Midbrain (tissue), 1 donor: ENCODE measurements around the gene APOOL.
"Not testable (repeated sequence)": the region's sequence is repeated elsewhere in the genome, so short reads cannot be mapped to it uniquely, and the experiment has no call there.

Experiments
- DNase-seq: peaks from one replicate; lab custom pipeline; 2025; lab: John Stamatoyannopoulos, UW

Gene APOOL, protein sequence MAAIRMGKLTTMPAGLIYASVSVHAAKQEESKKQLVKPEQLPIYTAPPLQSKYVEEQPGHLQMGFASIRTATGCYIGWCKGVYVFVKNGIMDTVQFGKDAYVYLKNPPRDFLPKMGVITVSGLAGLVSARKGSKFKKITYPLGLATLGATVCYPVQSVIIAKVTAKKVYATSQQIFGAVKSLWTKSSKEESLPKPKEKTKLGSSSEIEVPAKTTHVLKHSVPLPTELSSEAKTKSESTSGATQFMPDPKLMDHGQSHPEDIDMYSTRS

DNA sequence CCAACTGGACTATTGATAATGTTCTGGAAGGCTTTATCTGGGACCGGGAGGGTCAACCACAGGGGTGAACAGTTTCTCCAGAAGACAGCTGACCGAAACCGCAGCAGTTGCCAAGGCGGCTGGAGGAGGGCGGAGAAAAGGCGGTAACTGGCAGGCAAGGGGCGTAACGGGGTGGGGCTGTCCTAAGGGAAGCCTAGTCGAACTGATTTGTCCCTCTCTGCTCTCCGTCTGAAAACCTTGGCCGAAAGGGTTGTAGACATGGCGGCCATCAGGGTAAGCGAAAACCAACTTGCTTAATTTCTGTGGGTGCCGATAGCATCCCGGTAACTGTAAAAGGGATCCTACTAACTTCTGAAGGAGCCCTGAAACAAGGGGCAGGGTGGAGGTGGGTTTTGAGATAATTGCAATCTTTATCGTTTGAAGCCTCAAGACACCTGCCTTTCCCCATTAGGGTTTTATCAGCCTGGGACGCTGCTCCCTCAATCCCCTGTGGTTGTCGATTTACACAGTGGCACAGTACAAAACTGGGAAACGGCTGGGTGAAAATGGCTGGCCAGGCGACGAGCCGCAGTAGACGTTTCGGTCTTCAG, at the start of gene APOOL:
Gene APOOL (plus strand): TSS at position 223 of the 590 bp plus-strand sequence. CDS start 36 bp downstream, at position 259.
- DNase-seq = peak; percentile 80

DNA sequence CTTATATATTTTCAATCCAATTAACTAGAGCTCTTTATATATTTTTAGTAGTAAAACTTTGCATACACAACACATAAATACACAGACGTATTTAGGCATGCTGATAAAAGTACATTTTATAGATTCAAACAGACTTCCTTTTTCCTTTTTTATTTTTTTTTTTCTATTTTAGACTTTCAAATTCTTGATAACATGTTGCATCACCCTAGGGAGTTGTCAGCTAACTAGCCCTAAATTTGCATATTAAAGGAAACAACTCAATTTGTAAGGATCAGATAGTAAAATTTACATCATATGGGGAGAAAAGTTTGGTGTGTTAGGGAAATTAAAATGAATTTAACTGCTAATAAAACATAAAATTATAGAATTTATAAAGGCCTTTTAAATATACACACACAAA, 47.4 kb upstream of the APOOL start:
- no peak for DNase-seq

DNA sequence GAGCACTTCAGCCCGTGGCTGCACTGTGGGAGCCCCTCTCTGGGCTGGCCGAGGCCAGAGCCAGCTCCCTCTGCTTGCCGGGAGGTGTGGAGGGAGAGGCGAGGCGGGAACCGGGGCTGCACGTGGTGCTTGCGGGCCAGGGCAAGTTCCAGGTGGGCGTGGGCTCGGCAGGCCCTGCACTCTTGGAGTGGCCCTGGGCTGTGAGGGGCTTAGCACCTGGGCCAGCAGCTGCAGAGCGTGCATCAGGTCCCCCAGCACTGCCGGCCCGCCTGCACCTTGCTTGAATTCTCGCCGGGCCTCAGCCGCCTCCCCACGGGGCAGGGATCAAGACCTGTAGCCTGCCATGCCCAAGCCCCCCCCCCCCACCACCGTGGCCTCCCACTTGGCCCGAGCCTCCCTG, 28.9 kb upstream of the APOOL start:
- DNase-seq = no peak

DNA sequence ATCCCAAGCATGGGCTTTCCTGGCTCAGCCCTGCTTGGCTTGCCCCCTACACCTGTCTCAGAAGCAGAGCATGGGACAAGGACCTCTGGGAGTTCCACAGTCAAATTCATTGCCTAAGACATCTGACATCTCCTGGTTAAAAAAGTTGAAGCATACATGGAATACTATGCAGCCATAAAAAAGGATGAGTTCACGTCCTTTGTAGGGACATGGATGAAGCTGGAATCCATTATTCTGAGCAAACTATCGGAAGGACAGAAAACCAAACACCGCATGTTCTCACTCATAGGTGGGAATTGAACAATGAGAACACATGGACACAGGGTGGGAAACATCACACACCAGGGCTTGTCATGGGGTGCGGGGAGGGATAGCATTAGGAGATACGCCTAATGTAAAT, 11.9 kb upstream of the APOOL start:
- not testable (repeated sequence) for DNase-seq

DNA sequence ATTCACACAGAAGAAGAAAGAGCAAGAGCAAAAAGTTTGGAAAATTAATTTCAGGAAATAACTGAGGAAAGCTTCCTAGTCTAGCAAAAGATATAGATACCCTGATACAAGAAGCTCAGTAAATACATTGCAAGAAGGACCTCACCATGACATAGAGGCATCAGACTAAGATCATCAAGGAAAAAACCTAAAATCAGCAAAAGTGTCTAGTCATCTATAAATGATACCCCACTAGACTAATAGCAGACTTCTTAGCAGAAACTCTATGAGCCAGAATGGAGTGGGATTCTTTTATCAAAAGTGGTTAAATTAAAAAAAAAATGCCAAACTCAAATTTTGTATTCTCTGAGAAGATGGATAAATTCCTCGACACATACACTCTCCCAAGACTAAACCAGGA, 10.5 kb upstream of the APOOL start:
- DNase-seq = no peak

DNA sequence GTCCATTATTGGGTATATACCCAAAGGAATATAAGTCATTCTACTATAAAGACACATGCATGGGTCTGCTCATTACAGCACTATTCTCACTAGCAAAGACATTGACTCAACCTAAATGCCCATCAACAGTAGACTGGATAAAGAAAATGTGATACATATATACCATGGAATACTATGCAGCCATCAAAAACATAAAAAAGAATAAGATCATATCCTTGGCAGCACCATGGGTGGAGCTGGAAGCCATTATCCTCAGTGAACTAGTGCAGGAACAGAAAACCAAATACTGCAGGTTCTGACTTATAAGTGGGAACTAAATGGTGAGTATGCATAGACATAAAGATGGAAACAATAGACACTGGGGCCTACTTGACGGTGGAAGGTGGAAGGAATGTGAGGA, 2.3 kb upstream of the APOOL start:
- DNase-seq = no peak

DNA sequence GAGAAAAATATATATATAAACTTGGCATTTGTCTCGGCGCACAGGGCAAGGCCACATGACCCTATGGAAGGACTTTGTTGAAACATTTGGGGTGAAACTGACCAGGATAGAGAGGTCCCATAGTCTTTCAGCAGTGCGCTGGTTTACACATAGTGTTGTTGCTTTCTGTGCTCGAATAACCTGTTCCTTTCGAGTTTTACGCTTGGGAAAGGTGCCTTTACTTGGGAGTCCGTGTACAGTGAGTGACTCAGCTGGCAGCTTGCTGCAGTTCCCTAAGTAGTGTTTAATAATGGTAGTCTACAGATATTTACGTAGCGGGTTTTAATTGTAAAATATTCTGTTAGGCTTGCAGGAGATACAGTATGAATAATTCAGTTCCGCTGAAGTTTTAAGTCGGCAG, 578 bp downstream of the APOOL start:
- DNase-seq = no peak

DNA sequence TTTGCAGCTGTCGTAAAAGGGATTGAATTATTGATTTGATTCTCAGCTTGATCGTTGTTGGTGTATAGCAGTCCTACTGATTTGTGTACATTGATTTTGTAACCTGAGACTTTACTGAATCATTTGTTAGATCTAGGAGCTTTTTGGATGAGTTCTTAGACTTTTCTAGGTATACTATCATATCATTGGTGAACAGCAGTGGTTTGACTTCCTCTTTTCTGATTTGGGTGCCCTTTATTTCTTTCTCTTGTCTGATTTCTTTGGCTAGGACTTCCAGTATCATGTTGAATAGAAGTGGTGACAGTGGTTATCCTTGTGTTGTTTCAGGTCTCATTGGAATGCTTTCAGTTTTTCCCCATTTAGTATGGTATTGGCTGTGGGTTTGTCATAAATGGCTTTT, 8.4 kb downstream of the APOOL start:
- no peak for DNase-seq

DNA sequence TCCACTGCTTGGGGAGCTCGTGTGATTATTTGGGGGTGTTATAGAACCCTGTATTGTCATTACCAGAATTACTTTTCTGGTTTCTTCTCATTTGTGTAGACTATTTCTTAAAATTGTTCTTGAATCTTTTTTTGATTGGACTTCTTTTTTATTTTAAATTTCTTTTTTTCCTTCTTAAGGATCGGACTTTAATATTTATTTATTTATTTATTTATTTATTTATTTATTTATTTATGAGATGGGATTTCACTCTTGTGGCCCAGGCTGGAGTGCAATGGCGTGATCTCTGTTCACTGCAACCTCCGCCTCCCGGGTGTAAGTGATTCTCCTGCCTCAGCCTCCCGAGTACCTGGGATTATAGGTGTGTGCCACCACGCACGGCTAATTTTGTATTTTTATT, 11.7 kb downstream of the APOOL start:
- DNase-seq = not testable (repeated sequence)

DNA sequence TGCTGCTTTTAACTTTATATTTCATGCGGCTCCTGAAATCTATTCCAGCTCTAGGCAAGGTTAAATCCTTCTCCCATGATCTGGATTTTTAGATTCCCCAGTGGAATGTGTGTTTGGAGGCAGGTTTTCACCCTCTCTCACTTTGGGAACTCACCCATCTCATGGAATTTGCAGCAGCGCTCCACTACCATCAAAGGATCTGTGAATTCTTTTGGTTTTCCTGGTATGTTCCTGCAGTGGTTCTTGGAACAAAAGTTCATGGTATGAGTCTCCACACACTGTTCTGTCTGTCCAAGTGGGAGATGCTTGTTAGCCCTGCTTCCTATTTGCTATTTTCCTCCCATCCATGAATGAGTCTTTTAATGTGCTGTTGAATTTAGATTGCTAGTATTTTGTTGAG, 14.0 kb downstream of the APOOL start:
- no peak for DNase-seq

DNA sequence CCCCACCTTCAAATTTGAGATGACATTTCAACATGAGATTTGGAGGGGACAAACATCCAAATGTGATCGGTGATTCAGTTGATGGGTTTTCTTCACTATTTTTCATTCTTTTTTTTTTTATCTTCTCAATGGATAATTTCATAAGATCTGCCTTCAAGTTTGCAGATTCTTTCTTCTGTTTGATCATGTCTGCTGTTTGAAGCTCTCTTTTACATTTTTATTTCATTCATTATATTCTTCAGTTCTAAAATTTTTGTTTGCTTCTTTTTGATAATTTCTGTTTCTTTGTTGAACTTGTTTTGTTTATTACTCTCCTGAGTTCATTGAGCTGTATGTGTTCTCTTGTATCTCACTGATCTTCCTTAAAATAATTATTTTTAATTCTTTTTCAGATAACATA, 14.8 kb downstream of the APOOL start:
- no peak for DNase-seq

DNA sequence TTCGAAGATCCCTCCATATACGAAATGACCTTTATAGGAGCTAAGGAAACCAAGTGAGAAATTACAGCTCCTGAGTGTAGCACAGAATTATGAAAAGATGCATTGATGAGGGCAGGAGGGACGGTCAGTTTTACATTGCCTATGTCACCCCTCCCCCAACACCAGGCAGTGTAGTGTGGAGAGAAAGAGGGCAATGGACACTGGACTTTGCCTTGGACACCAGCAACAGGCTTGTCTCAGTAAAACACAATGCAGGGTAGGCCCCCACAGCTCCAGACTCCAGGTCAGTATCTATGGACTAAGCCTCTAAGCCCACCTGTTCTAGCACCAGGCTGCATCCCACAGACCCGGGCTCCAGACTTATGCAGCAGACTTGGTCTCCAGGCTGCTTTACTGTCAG, 16.5 kb downstream of the APOOL start:
- DNase-seq = no peak

DNA sequence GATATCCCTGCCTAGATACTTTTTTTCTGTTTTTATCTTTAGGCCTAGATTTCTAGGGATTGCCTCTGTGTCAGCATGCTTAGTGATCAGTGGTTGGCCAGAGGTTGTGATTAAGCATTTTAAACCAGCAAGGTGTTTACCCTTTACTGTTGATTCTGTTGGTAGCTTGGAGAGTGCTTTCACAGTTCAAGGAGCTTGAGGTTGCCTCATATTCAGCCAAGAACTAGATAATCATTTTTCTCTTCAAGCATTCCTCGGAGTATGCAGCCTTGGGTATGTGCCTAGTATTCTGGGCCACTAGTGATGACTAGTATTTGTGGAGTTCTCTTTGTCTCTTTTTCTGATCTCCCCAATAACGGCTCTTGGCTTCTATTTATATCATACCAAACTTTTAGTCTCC, 20.4 kb downstream of the APOOL start:
- DNase-seq = no peak

DNA sequence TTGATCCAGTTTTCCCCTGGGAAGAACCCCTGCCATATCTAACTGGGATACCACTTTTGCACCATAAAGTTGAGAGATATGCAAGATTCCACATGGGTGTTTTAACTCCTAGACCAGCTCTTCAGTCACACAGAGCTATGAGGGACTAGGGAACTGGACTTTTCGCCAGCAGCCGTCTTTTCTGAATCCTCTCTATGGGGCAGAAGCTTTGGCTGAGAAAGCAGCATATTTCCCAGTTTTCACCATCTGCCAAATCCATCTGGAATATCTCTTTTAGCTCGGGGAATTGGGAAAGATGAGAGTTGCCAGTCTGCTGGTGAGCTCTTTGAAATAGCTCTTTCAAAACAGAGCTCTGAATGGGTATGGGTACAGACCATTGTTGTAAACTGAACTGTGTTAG, 20.9 kb downstream of the APOOL start:
- no peak for DNase-seq

DNA sequence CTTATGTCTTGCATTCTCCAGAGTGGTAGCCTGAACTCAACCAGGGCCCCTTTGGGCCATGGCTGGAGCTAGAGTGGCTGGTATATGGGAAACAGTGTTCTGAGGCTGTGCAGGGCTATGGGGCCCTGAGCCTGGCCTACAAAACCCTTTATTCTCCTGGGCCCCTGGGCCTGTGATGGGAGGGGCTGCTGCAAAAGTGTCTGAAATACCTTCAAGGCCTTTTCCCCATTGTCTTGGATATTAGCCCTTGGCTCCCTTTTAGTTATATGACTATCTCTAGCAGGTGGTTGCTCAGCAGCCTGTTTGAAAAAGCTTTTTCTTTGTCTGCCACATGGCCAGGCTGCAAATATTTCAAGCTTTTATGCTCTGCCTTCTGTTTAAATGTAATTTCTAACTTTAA, 22.5 kb downstream of the APOOL start:
- DNase-seq = no peak

DNA sequence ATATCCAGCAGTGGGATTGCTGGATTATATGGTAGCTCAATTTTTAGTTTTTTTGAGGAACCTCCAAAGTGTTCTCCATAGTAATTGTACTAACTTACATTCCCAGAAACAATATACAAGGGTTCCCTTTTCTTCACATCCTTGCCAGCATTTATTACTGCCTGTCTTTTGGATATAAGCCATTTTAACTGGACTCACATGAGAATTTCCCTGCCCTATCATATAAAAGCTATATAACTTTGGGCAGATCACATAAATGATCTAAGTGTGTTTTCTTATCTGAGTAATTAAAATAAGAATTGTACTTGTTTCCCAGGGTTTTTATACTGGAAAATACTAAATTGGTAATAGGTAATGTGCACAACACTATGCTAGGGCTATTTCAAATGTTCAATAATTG, 25.4 kb downstream of the APOOL start:
- no peak for DNase-seq

DNA sequence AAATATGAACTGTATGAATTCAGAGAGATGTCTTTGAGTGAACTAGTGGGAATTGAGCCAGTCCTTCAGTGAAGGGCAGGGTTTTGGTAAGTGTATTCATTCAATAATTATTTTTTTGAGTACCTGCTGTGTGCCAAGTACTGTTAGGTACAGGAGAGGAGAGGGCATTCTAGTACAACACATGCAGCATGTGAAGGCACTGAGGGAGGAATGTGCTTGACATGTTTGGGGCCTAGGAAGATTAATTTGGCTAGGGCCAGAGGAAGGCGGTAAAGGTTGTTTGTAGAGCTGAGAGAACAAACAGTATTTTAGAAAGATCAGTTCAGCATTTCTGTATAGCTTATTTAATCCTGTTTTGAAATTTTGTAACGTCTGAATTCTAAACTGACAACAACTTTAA, 27.8 kb downstream of the APOOL start:
- no peak for DNase-seq

DNA sequence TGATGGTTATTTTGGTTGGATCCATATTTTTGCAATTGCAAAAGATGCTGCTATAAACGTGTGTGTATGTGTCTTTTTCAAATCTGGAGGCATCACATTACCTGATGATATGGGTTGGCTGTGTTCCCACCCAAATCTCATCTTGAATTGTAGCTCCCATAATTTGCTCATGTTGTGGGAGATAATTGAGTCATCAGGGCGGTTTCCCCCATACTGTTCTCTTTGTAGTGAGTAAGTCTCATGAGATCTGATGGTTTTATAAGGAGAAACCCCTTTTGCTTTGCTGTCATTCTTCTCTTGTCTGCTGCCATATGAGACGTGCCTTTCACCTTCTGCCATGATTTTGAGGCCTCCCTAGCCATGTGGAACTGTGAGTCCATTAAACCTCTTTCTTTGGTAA, 33.4 kb downstream of the APOOL start:
- no peak for DNase-seq

DNA sequence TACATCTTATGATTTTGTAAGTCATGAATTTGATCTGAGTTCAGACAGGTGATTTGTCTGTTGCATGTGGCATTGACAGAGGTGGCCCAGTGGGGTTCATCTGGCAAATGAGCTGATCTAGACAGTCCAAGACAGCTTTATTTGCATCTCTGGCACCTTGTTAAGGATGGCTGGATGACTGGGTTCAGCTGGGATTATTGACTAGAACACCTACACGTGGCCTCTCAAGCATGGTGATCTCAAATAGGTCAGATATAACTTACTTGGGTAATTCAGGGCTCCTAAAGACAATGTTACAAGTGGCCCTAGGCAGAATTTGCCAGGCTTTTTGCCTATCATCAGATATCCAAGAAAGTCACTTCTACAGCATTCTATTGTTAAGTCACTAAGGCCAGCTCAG, 48.0 kb downstream of the APOOL start:
- no peak for DNase-seq

DNA sequence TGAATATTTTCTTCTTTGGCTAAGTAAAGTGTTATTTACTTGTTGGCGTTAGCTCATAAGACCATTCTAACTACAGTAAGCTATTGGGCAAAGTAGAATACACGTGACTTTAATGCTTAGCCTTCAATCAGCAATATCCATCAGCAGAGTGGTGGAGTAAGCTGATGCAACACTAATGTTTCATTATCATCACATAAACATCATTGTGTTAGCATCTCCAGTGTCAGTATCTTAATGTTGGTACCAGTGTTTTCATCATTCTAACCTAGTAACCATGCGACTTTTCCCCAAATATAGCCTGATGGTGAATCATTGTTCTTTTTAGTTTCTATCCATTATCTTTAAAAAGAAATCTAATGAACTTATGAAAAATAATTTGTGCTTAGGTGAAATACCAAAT, 48.5 kb downstream of the APOOL start:
- DNase-seq = no peak

DNA sequence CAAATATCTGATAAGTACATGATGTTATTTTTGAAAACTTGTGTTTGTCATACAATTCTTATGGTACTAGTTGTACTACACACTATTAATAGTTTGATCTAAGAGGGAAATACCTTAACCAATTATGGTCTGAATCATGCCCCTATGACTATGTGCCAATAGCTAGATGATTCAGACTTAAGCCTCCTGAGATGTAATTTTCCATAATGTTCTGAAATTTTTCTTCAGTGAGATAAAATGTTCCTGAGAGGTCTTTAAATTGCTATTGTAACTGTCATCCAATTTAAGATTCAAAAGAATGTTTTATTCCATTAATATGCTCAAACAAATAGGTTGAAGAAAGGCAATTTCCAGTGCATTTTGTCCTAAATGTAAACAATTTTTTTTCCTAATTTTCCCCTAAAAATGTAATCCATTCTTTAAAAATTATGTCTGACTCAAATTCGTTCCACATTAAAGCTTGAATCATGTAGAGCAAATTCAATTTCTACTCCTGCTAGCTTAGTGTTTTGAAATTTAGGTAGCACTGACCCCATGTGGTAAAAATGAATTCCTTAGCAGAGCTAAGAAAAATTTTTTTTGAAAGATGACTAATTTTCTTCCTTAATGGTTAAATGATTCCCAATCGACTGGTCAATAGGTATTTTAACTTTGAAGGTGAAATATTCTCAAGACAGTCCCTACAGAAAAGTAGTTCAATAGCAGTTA, 49.1 kb downstream of the APOOL start:
- DNase-seq = peak; percentile 8

DNA sequence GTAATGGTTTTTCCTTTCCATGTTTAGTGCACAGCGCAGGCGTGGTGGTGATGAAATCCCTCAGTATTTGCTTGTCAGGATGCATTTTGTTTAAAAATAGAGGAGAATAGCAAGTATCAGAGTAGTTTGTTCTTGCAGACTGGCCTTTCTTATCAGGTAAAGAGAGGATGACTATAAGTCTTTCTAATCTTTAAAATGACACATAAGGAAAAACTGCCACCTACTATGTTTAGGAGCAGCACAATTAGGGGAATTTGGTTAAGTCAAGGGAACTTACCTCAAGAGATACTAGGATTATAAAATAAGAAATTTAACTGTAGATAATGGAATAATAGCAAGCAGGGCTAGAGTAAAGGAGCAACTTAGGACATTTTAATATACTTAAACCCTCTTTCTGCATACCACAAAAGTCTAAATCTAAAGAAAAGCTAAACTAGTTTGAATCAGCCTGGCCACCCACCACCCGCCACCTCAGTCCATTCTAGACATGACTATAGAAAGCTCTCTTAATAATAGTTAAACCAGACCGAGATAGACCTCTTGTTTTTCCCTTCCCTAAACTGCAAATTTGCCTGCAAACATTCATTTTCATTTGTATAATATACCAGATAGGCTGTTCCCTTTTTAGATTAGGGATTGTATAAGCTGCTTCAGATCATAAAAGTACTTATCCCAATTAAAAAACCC, 62.0 kb downstream of the APOOL start:
- DNase-seq = no peak

DNA sequence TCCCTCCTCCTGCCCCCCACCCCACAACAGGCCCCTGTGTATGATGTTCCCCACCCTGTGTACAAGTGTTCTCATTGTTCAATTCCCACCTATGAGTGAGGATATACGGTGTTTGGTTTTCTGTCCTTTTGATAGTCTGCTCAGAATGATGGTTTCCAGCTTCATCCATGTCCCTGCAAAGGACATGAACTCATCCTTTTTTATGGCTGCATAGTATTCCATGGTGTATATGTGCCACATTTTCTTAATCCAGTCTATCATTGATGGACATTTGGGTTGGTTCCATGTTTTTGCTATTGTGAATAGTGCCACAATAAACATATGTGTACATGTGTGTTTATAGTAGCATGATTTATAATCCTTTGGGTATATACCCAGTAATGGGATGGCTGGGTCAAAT, 73.6 kb downstream of the APOOL start:
- DNase-seq = not testable (repeated sequence)
